ENCODE data around the gene MCM6.

- no peak for TF ChIP-seq CTCF (IDR thresholded peaks at IDR 0.05 in 4 of 5, conservative IDR thresholded peaks at IDR 0.05 in 1 of 5)
- no peak for TF ChIP-seq POLR2A (IDR thresholded peaks at IDR 0.05)
These were observed 58.8 kb downstream of the MCM6 start for GRCh38 chr2:135817466-135817865.

Measured in gastrocnemius medialis (tissue), 4 donors.